A673 (cell line): ENCODE results near the gene BICD2.

Experiments
- CTCF ChIP-seq: fragments of 300-800, 200-600 bp; sonication (generic); conservative IDR thresholded peaks from 2 replicates; pipeline ENCODE4 v1.5.1; 2017; ENCODE audit warnings: low read depth, mild to moderate bottlenecking, antibody characterized with exemption, low read length, moderate library complexity, mixed read lengths
- EZH2 ChIP-seq: fragments of 200-600 bp; sonication (generic); IDR thresholded peaks from 2 replicates; pipeline ENCODE4 v1.6.1; 2017; ENCODE audit warnings: borderline replicate concordance, low read depth, mild to moderate bottlenecking, mixed read lengths, antibody characterized with exemption, low read length; ENCODE audit not compliant: poor library complexity, severe bottlenecking

GRCh38 chr9:92769990-92770359 lies 5.3 kb upstream of the BICD2 start:
- TF ChIP-seq CTCF, result no peak
- TF ChIP-seq EZH2, result no peak
